Islet precursor cell (in vitro differentiated cells): ENCODE data around the gene PRPSAP1.

Source experiments
- DNase-seq: peaks from one replicate; pipeline ENCODE4 v3.0.0-alpha.2; 2018

Gene PRPSAP1

DNA sequence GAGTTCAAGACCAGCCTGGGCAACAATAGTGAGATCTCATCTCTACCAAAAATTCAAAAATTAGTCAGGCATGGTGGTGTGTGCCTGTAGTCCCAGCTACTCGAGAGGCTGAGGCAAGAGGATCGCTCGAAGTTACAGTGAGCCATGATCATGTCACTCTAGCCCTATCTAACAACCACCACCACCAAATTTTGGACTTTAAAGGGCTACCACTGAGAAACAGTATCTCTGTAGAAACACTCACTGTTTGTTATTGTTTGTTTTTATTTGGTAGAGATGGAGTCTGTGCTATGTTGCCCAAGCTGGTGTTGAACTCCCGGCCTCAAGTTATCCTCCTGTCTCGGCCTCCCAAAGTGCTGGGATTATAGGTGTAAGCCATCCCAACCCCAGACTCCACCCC lies 89.8 kb downstream of the PRPSAP1 start:
- no peak for DNase-seq

DNA sequence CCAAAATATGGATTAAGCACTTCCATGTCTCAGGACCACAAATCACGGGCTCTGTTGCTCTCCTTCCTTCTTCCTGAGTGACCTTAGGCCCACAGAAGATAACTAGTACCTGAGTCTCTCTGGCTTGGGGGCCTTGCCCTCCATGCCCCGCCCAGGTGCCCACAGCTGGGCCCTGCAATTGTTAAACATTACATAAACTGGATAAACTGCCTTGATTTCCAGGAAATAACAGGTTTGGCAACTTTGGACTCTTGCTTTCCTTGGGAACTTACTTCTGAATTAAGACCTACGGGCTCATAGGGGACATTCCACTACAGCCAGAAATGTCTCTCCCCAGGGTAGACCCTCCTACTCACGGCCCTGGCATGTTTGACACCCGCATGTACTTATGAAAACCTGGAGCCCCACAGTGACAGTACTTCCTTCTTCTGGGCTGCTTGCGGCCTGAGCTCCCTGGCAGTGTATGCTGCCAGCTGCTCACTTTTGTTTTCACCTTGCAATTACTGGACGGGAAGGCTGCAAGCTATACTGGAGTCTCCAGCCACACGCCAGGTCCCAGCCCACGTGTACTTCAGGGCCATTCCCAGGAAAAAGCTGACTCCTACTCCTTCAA lies 90.9 kb downstream of the PRPSAP1 start:
- peak; percentile 79 for DNase-seq

DNA sequence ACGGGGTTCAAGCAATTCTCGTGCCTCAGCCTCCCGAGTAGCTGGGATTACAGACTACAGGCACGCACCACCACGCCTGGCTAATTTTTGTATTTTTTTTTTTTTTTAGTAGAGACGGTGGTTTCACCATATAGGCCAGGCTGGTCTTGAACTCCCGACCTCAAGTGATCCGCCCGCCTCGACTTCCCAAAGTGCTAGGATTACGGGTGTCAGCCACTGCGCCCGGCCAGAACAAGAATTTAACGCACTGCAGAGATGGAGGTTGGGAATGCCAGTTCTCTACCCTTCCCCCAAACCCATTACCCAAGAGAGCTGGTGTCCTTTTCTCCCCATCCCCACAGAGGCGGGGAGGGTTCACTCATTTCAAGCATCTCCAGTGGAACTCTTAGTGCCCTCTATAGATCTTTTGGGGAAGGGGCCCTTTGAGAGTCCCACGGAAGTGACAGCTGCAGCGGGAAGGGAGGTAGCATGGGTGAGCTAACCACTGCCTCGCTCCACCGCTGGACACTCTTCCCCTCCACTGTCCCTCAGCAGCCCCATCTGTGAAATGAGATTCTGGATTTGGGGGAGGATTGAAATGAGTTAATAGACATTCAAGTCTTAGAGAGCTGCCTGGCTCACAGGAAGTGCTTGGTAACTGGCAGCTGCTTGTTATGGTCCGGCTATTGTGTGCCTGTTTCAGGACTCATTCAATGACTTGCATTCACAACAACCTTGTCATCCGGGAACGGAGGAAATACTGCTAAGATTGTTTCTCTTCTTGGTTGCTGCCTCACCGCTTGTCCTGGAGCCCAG lies 92.1 kb downstream of the PRPSAP1 start:
- peak; percentile 74 for DNase-seq

DNA sequence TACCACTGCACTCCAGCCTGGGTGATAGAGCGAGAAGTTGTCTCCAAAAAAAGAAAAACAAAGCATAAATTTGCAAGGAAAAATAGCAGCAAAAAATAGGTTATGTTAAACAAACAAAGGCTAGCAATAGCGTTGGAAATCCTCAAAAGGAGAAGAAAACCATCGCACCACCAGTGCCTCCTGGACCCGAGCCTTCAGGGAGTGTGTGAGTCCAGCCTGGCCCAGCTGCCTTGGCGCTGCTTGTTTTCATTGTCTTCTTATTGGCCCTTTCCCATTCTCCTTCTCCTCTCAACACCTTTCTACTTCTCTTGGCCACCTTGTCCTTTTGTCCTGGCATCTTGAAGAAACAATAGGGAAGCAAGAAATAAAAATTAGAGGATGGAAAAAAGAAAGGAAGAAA lies 93.0 kb downstream of the PRPSAP1 start:
- no peak for DNase-seq

DNA sequence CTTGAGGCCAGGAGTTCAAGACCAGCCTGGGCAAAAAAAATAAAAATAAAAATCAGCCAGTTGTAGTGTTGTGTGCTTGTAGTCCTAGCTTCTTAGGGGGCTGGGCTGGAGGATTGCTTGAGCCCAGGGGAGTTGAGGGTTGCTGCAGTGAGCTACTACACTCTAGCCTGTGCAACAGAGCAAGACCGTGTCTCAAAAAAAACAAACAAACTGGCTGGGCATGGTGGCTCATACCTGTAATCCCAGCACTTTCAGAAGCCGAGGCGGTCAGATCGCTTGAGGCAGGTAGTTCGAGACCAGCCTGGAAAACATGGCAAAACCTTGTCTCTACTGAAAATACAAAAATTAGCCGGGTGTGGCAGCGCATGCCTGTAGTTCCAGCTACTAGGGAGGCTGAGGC lies 93.5 kb downstream of the PRPSAP1 start:
- no peak for DNase-seq
